SK-N-SH (cell line): ENCODE data around the gene ZNF32.

Experiments used
- CTCF ChIP-seq: fragments of 200-600 bp; sonication (generic); IDR thresholded peaks from 2 replicates; pipeline ENCODE4 v1.6.1; 2017; ENCODE audit warnings: antibody characterized with exemption, mild to moderate bottlenecking, moderate library complexity
- FOXM1 ChIP-seq: IDR thresholded peaks from 2 replicates; pipeline ENCODE4 v1.4.0; 2012; ENCODE audit warnings: low read depth, mild to moderate bottlenecking
- MAX ChIP-seq: IDR thresholded peaks from 2 replicates; pipeline ENCODE4 v1.4.0; 2012; ENCODE audit warnings: low read depth
- NFIC ChIP-seq: IDR thresholded peaks from 2 replicates; pipeline ENCODE4 v1.4.0; 2012; ENCODE audit warnings: borderline replicate concordance
- PBX3 ChIP-seq: IDR thresholded peaks from 2 replicates; pipeline ENCODE4; 2012
- POLR2AphosphoS5 ChIP-seq: IDR thresholded peaks from 2 replicates; pipeline ENCODE4 v1.6.1; 2012; ENCODE audit warnings: low read depth, low read length
- RCOR1 ChIP-seq: fragments of 150-350 bp; IDR thresholded peaks from 2 replicates; pipeline ENCODE4 v1.6.1; 2017; ENCODE audit warnings: antibody characterized with exemption, low read length
- REST ChIP-seq: IDR thresholded peaks from 2 replicates; pipeline ENCODE4 v1.6.1; 2012; ENCODE audit warnings: mild to moderate bottlenecking, low read depth, low read length, moderate library complexity
- RFX5 ChIP-seq: IDR thresholded peaks from 2 replicates; pipeline ENCODE4 v1.6.1; 2012; ENCODE audit warnings: mild to moderate bottlenecking, improper control_type of control experiment, low read length
- SMC3 ChIP-seq: IDR thresholded peaks from 2 replicates; pipeline ENCODE4 v1.6.1; 2012; ENCODE audit warnings: low read depth, low read length, improper control_type of control experiment
- YY1 ChIP-seq: IDR thresholded peaks from 2 replicates; pipeline ENCODE4 v1.4.0; 2012; ENCODE audit warnings: low read depth, mild to moderate bottlenecking

- TF ChIP-seq CTCF (no peak), NFIC (no peak), YY1 (no peak), REST (no peak), FOXM1 (no peak), SMC3 (no peak), POLR2AphosphoS5 (no peak), MAX (no peak), PBX3 (no peak), RFX5 (no peak), RCOR1 (no peak)
Measured at GRCh38 chr10:43645866-43646265, 2.8 kb downstream of the ZNF32 start.
